Esophagus muscularis mucosa (tissue), 4 donors: ENCODE measurements around the gene CCDC61.

Experiments used
- CTCF ChIP-seq, 3 experiments: fragments of 200-600 bp in 2 of 3; fragments of 450-650 bp in 1 of 3; sonication (generic) in 2 of 3; IDR thresholded peaks; one replicate each; pipeline ENCODE4 v1.5.1; 2017 to 2019; ENCODE audit warnings: antibody characterized with exemption in 3 of 3, mild to moderate bottlenecking in 2 of 3, moderate library complexity in 1 of 3
- EP300 ChIP-seq: sonication (generic); formaldehyde crosslinking; IDR thresholded peaks from one replicate; pipeline ENCODE4 v1.6.1; 2017; ENCODE audit warnings: antibody characterized with exemption
- POLR2A ChIP-seq: fragments of 450-650 bp; IDR thresholded peaks from one replicate; pipeline ENCODE4 v1.6.1; 2017; ENCODE audit warnings: antibody characterized with exemption, moderate library complexity, mild to moderate bottlenecking, low read depth

- no peak for TF ChIP-seq EP300
- TF ChIP-seq CTCF (IDR thresholded peaks at IDR 0.05) = no peak
- TF ChIP-seq POLR2A = no peak
These were observed 36.9 kb upstream of the CCDC61 start for GRCh38 chr19:45958320-45958719.
